CD4-positive, alpha-beta T cell treated with Interferon alpha-2 for 1 hour (primary cell): ENCODE measurements around the gene TOX3.

Experiments used
- DNase-seq, 2 donors: peaks; one replicate each; pipeline ENCODE4 v3.0.0-alpha.2; 2020 to 2022

The TOX3 gene

DNA sequence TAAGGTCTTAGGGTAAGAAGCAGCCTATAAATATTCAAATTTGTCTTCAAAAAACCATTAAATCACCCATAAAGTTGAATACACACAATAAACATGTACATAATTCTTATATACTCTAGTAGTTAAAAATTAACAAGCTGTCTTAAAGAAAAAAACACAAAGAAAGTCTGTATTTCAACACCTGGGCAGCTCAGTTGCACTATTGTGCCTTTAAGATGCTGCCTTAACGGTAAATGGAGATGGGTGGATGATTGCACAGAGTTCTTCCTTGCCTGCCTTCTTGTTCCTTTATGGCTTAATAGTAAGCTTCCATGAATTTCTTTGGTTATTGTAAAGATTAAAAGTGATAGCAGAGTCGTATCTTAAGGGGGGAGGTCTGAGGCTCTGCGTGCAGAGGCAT lies 105.1 kb downstream of the TOX3 start:
- DNase-seq = no peak

DNA sequence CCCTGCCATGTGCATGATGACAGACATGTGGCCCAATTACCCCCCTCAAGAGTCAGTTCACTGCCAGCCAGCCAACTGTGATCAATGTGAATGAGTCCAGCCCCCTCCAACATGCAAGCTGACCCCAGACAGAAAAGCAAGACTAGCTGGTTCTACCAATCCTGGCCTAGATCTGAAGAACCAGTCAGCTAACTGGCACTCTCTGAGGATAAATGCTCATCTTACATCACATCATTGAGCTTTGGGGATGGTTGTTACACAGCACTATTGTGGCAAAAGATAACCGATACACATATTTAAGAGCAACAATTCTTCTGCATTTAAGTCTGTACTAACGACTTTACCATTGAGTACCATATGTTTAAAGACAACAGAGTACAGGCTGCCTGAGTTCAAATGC lies 106.7 kb downstream of the TOX3 start:
- DNase-seq = no peak

DNA sequence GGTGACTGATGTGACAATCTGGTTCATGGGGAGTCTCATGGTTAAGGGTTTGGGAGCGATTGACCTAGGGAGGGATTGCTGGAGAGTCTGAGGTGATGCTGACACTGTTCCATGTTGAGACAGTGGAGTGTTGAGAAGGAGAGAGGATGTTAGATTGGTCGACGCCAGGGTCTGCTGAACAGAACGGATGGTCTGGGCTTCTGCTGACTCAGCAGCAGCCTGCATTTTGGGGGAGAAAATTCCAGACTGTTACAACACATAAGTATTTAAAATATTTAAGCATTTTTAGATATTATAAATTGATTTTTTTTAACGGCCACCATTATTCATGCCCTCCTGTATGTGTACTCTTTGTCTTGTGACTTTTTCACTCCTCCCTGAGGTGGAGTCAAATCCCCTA lies 107.2 kb downstream of the TOX3 start:
- DNase-seq = no peak

DNA sequence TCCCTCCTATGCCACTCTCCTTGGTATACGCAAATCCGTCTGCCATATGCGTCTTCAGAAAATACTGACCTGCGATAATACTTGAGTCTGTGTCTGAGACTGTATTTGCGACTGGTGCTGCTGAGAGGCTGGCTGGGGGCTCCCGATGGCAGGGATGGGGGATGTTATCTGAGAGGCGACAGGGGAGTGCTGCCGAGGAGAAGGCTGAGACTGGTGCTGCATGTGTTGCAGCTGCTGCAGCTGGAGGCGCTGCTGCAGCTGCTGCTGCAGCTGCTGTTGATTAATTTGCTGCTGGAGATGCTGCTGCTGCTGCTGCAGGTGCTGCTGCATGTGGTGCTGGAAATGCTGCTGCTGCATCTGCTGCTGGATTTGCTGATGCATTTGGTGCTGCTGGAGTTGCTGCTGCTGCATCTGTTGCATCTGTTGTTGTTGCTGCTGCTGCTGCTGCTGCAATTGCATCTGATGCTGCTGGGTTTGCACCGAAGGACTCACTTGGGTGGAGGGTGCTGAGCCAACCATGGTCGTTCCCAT lies 107.7 kb downstream of the TOX3 start:
- no peak for DNase-seq

DNA sequence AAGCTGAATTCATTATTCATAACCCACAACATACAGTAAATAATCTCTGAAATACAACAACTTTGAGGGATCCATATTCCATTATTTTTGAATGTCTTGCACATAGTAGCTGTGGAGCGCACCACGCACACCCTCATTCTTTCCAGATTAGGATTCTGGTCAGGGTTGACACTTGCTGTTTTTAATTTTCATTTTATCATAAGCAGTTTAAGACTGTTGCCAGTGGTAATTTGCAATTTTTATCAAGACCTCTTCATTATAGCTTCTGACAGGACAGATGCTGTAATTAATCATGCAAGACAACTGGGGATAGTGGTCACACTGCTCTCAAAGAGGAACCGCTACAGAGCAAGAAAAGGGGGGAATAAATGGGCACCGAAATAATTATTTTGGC lies 109.7 kb downstream of the TOX3 start:
- DNase-seq = no peak

DNA sequence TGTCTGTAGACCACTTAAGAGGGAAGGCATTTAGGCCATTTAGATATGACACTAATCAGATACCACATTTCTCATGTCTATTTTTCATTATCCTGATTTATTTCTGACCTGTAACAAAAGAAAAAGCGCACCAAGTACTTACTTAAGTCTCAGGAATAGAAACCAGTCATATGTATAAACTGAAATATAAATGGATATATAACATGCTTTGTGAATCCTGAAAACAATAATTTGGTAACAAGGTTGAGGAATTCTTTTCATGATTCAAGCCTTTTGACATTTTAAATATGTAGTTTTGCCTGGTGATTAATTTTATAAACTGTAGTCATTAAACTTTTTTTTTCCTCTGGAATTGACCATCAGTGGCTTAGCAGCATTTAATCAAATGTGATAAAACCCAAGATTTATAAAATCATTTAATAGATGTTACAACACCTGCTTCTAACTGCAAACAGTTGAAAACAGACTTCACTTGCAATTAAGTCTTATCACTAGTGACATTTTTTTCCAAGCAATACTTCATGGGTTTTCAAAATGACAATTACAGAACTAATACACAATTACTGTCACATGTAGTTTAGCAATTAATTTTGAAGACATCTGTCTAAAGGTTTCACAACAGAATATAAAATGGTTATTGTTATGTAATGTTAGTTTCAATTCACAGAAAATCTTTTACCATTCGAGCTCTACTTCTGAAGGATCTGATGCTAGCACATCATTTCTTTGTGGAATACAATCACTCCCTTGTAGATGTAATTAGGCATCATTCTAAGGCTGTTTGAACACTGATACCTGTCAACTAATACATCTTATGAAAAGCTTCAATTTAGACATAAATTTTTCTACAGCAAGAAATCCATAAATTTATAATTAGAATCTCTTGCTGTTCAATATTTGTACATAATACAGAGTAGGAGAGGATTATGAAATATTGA lies 110.3 kb downstream of the TOX3 start:
- no peak for DNase-seq

DNA sequence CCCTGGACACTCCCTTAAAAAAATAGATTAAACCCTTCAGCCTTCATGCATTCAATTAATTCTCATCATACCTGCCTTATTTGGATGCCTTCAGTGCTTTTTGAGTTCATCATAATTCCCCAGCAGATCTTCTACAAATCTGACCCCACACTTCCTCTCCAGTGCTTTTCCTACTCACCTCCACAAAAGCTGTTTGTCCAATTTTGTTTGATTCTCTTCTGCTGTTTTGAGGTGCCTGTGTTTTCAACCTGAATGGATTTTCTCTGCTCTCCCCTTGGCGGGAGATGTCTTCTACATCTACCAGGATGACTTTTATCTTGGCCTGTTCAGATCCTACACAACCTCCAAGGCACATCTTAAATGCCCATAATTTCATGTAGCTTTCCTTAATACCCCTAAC lies 112.7 kb downstream of the TOX3 start:
- no peak for DNase-seq

DNA sequence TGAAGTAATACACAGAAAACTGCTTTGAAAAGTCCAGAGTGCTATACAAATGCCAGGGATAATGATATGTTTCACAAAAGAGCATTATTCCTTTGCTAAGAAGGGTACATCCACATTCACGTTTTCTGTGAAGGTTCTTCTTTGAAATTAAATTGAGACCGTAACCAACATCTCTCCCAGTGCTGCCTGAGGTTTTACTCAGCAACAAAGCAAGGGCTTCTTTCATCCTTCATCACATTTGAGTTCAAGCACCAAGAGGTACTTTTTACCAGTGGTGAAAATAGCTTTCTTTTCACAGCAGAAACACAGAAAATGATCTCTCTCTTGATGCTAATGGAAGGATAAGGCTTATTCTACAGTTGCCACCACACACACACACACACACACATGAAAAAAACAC lies 113.3 kb downstream of the TOX3 start:
- DNase-seq = no peak

DNA sequence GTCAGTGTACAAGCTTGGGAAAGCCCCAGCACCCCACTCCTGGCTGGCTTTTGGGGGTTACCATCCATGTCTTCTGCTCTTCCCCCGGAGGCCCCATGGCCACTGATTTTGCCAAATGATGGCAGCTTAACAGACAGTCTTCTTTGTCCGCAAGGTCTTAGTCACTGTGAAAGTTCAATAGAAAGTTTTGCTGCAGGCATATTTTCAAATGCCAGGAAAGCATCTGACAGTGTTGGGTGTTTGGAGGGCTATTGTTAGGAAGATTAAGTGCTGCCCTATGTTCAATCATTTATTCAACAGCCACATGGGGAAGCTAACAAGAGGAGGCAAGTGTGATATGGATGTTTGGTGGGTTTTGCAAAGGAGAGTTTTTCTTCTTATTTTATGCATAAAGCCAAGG lies 122.4 kb downstream of the TOX3 start:
- no peak for DNase-seq

DNA sequence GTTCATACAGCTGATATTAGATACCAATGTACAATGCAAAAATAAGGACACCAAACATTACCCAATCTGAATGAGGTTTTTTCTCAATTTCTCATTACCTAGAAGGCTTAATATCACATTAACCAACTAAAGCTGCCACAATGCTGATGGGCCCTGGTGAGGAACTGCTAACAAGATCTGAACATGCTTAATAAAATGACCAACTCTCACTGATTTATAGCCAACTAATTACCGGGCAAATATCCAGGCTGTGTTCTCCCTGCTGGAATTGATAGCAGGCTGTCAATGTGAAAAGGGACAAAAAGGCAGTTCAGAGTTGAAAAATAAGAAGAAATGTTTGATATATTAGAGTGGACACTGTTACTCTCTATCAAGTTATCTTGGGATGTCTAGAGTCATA lies 124.6 kb downstream of the TOX3 start:
- no peak for DNase-seq

DNA sequence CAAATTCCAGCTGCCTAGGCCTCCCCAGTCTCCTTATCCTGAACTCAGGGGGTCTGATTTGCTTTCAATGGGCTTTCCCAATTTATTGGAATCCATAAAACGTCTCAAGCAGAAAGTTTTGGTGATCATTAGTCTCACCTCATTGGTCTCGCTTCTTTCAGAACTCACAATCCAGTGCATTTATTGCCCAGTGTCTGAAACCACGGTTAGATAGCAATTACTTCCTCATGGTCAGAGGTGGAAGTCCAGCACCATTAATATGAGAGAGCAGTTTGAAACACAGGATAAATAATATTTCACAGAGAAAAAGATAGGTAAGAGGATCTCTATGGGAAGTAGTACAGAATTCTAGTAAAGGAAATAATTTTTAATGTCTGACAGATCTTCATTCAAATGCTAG lies 128.7 kb downstream of the TOX3 start:
- no peak for DNase-seq

DNA sequence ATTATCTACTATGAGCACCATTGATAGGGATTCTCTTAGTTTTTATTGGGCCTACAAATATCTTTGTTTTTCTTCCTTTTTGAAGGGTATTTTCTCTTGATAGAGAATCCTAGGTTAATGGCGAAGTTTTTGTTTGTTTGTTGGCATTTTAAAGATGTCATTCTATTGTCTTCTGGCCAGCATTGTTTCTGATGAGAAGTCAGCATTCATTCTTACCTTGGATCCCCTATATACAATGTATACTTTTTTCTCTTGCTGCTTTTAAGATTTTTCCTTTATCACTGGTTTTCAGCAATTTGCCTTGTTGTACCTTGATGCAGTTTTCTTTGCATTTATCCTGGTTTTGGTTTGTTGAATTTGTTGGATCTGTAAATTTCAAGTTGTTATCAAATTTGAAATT lies 130.1 kb downstream of the TOX3 start:
- no peak for DNase-seq

DNA sequence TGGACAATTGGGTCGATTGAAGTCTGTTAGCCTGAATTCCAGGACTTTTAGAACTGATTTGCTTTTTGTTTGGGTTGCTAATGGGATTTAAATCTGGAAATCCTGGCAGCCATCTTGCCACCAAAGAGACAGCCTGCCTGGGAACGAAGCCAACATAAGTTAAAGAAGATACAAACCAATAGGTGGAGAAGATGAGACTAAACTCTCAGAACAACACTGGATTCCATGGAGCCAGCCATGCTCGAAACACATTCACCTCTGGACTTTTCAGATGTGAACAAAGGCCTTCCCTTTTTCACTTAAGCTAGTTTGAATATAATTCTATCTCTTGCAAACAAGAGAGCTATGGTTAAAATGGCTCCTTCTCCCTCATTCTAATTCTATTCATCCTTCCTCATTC lies 135.9 kb downstream of the TOX3 start:
- DNase-seq = no peak

DNA sequence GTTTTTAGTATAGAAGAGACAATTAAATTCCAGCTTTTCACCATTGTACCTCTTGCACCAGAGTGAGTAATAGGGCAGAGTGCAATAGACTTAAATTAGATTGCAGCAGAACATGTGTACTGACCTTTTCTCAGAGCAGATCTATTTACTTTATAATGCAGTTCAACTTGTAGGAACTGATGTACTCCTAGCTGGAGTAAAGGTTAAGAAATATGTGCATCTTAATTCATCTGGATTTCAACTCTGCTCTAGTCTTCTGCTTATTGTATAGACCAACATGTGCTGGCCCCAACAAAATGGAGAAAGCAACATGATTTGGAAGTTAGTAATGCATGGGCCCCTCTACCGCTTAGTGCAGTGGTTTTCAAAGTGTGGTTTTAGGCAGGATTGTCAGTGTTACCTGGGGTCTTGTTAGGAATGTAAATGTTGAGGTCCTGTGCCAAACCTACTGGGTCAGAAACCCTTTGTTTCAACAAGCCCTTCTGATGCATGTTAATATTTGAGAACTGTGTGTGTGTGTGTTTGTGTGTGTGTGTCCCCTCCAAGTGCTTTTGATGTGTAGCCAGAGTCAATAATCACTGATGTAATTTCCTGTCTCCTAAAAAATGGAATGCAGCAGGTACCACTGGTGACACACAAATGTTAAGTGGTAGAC lies 138.6 kb downstream of the TOX3 start:
- DNase-seq = no peak

DNA sequence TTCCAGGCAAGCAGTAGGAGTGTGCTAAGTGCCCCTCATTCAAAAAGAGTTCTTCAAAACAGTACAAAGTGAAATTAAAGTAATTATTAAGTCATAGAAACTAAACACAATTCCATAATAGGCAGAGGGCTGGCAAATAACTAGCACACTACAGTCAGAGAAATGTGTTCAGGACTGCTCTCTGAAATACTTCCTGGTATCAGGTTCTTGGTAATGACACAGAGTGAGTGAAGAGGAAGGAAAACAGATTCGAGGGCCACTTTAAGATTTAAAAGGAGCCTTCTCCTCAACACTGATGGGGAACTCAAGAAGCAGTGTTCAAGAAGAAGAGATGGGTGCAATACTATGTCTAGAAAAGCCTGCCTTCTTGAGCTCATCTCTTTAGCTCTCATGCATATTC lies 139.2 kb downstream of the TOX3 start:
- no peak for DNase-seq

DNA sequence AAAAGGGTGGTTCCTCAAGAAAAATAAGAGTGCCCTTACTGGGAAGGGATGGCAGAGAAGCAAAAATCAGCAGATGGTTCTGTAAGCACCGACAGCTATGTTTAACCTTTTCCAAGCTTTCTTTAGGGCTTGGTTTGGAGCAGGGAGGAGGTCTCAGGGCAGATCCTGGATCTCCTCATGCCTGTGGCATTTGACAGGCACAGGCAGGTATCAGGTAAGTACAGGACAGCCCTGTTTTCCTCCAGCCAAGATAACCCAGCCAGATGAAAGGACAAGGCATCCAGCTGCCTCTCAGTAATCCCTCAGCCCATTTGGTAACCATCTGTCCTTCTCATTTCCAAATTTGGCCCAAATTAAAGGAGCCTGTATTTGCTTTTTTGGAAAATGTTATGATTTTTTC lies 141.5 kb downstream of the TOX3 start:
- DNase-seq = no peak

DNA sequence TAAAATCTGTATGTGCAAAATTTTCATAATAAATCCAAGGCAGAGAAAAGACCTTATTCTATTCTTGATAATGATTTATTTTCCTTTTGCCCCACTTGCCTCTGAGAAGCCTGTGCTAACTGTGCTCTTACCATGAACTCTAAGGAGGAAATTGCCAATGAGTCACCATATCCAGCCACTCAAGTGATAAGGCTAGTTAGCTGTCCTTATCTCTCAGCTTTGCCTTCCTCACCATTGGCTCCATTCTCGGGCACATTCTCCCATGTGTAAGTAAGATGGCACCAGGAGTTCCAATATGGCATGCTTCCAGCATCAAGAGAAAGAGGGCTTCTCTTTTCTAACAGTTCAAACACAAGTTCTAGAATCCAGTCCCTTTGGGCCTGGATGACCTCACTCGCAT lies 142.4 kb downstream of the TOX3 start:
- DNase-seq = no peak

DNA sequence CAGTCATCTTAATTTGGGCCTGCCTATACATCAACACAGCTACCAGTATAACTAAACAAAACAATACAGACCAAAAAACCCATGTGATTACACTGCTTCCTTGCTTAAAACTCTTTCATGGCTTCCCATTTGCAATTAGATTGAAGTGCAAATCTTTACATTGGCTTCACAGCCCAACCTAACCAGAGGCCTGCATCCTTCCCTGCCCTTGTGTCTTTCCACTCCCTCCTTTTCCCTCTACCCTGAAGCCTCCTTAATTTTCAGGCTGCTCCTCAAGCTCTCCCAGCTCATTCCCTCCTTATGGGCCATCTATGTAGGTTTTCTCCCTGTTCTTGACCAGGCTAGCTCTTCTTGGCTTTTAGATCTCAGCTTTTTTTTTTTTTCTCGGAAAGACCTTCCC lies 147.8 kb downstream of the TOX3 start:
- no peak for DNase-seq

DNA sequence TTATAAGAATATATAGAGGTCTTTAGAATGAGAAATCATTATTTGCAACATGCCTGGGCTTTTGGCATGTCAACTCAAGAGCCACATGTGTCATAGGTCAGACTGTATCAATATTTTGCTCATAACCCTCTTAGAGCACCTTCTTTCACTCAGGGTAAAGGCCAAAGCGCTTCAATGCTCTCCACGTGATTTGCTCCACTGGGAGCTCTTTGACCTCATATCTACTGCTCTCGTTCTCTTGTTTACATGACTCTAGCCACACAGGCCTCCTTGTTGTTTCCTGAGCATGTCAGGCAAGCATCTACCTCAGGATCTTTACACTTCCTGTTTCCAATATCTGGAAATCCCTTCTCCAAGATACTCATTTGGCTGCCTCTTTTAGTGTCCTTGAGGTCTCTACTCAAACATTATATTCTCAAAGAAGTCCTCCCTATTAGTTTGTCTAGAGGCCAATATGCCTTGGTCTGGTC lies 148.4 kb downstream of the TOX3 start:
- no peak for DNase-seq

DNA sequence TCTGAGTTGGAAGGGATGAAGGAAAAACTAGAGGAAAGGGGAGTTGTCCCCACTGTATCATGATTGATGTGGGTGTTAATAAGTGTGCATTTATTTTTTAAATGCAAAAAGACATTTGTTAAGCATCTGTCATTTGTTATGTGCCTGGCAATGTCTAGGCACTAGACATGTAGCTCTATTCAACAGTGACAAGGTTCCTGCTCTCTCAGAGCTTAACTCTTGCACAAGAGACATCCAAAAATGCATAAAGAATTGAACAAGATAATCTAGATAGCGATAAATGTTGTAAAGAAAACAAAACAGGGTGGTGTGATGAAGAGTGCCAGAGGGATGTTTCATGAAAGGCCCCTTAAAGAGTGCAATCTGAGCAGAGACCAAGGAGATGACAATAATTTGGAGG lies 148.9 kb downstream of the TOX3 start:
- DNase-seq = no peak

DNA sequence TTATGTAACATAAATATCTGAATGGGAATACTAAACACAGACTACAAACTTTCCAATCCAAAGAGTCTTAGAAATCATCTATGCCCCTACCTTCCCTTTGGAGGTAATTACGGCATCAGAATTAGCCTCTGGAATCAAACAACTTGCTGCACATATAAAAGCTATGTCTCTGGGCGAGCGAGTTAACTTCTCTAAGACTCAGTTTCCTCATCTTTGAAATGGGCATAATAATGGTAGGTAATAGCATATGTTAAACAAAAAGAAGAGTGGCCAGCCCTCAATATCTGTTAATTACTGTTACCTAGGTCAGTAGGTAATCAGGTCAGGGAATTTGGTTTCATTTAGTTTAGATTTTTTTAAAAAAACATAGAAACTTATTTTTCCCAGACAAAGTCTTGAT lies 153.5 kb downstream of the TOX3 start:
- DNase-seq = no peak

DNA sequence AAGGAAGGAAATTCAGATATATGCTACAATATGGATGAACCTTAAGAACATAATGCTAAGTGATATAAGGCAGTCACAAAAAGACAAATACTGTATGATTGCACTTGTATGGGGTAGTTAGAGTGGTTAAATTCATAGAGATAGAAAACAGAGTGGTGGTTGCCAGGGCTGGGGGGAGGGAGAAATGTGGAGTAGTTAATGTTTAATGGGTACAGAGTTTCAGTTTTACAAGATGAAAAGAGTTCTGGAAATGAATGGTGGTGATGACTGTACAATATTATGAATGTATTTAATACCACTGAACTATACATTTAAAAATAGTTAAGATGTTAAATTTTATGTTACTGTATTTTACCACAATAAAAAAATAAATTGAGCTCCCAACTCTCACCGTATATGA lies 157.9 kb downstream of the TOX3 start:
- DNase-seq = no peak
